BJ (cell line): ENCODE data around the gene ACSS1. TPM values are rescaled to one million over a fixed set of nuclear protein-coding genes. Genes with fewer than 3 reads are reported as not detected.

ENCODE experiments used
- CTCF ChIA-PET: fragments of 350-600 bp; formaldehyde crosslinking; extraction: SDS; loops from one replicate; lab custom pipeline; 2021; ENCODE audit warnings: antibody characterized with exemption, inconsistent platforms; lab: Yijun Ruan, JAX
- POLR2A ChIA-PET: fragments of 300-600 bp; sonication (Branson Sonifier 250); formaldehyde crosslinking; extraction: SDS; loops from one replicate; lab custom pipeline; 2021; ENCODE audit warnings: antibody characterized with exemption; lab: Charles Lee
- DNase-seq: peaks from one replicate; pipeline ENCODE4 v3.0.0-alpha.2; 2011; ENCODE audit warnings: low read depth
- H3K27me3 ChIP-seq: 2 replicates; pipeline ENCODE4 v1.6.0; 2011; ENCODE audit warnings: low read length; ENCODE audit not compliant: control insufficient read depth, insufficient read depth
- H3K36me3 ChIP-seq: 2 replicates; pipeline ENCODE4 v1.5.1; 2011; ENCODE audit warnings: low read length; ENCODE audit not compliant: control insufficient read depth, insufficient read depth
- H3K4me3 ChIP-seq: 2 replicates; pipeline ENCODE4 v1.5.1; 2011; ENCODE audit warnings: low read depth, mild to moderate bottlenecking, control low read depth, low read length
- polyA plus RNA-seq: library from polyadenylated mRNA; depleted of rRNA; stranded (reverse); fragments of >200 nt; gene quantifications from 2 replicates; pipeline ENCODE4 v1.2.3, GENCODE V29; 2011
- TF ChIP-seq, protein P1 (sequence below): IDR thresholded peaks from 2 replicates; pipeline ENCODE4 v1.5.1; 2011; ENCODE audit warnings: low read depth, mild to moderate bottlenecking, control low read depth, inconsistent platforms, low read length, moderate library complexity; ENCODE audit not compliant: insufficient read depth

ACSS1 gene
- polyA plus RNA-seq, 1 experiment, result 6.3 TPM

DNA sequence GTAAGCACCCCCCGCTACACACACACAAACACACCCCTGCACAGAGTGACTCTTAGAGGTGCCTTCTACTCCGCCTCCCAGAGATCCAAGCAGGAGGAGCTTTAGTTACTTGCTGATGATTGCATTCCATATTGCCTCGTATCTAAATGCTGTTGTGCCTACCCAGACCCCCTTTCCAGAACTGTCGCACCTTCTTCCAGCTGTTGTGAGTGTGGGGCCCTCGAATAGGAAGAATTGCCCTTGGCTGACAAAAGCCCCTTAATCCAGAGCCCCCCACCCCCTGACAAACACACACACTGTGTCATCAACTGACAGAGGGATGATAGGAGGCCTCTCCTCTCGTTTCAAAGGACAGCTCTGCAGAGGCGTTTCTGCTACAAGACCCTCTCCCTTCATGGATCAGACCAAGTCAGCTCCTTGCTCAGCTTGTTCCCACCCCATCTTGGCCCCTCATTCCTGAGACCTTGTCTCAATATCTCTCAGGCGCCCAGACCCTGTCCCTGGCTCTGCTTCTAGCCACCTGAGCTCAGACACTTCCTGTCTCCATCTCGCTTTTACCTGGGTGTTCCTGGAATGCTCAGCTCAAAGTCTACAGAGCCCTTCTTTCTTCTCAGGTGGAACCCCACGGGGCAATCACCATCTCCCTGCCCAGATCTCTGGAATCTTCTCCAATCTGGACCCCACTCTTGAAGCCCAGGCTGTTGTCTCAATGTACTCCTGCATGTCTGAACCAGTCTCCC, 28.0 kb upstream of the ACSS1 start:
- Histone ChIP-seq H3K36me3 (no peaks in the 10 kb centered on the region), H3K27me3 (peaks cover 50% of the 10 kb centered on the region), H3K4me3 (no peak overlapping the region)
- DNase-seq, result no peak
- TF ChIP-seq, protein P1, sequence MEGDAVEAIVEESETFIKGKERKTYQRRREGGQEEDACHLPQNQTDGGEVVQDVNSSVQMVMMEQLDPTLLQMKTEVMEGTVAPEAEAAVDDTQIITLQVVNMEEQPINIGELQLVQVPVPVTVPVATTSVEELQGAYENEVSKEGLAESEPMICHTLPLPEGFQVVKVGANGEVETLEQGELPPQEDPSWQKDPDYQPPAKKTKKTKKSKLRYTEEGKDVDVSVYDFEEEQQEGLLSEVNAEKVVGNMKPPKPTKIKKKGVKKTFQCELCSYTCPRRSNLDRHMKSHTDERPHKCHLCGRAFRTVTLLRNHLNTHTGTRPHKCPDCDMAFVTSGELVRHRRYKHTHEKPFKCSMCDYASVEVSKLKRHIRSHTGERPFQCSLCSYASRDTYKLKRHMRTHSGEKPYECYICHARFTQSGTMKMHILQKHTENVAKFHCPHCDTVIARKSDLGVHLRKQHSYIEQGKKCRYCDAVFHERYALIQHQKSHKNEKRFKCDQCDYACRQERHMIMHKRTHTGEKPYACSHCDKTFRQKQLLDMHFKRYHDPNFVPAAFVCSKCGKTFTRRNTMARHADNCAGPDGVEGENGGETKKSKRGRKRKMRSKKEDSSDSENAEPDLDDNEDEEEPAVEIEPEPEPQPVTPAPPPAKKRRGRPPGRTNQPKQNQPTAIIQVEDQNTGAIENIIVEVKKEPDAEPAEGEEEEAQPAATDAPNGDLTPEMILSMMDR, result no peak
- POLR2A ChIA-PET, result no interaction called here
- CTCF ChIA-PET, result interaction anchor here (0.7 to 2.9 kb wide), 3 partner anchors 9 to 313 kb away, joined by 3 to 12 read pairs (median 3); no protein-coding TSS in a partner anchor

DNA sequence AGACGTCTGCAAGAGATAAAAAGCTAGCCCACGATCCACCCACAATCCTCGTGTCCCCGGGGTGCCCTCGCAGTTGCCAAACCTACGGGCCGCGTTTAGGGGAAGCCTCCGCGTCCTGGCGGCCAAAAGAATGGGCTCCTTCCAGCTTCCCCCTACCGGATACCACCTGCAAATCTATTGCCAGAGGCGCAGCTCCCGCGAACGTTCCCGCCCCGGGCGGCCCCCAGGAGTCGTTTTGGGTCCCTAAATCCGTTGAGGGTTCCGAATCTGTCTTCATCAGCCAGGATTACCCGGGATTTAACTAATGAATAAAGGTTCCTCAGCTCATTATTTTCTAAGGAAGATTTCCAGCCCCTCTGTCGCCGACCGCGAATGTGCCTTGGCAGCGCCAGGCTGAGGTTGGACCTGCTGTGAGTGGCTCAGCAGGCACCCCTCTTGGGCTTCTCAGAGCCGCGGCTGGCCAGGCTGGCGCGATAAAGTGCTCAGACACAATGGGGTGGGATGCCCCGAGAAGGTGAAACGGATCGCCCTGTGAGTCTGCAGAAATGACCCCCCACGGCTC, 26.8 kb upstream of the ACSS1 start:
- ChIA-PET POLR2A (no interaction called here), CTCF (interaction anchor here (1.4 to 2.9 kb wide), 2 partner anchors 102 to 314 kb away, joined by 3 to 12 read pairs; no protein-coding TSS in a partner anchor)
- TF ChIP-seq, protein P1, result no peak
- Histone ChIP-seq H3K27me3 (peaks cover 55% of the 10 kb centered on the region), H3K36me3 (no peaks in the 10 kb centered on the region), H3K4me3 (no peak overlapping the region)
- no peak for DNase-seq

DNA sequence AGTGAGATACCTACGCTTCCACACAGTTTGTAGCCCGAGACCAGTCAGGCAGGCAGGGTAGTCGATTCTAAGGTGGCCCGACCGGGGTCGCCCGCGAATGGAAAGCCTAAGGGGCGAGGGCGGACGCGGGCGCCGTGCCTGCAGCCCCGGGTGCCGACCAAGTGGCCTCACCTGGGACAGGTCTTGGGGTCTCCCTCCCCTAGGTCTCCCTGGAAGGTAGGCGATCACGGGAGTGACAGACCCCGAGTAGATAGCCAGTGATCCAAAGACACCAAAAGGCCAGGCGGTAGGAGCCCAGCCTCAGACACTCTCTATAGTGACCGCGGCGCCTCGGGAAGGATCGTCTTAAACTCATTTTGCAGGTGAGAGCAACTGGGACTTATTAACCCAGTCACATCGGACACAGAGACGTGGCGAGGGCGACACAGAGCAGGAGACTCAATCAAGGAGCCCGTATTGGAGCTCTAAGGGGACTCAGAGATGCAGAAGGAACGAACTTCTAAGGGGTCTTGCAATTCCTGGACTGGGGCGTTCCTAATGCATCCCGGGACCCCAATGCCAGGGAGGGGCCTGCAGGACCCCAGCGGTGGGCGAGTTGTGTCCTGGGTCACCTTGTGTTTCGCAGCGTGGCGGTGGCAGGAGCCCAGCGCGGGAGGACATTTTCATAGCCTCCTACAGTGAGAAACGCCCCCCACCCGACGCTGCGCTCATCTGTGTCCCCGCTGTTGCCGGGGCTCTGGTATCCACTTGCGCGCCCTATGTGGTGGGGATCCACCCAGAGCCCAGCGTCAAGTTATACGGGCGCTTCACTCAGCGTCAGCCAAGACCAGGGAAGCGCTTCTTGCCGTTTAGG, 26.1 kb upstream of the ACSS1 start:
- Histone ChIP-seq H3K4me3 (no peak overlapping the region), H3K36me3 (no peaks in the 10 kb centered on the region), H3K27me3 (peaks cover 60% of the 10 kb centered on the region)
- TF ChIP-seq, protein P1, result peak; percentile 53
- ChIA-PET CTCF (interaction anchor here (1.2 to 2.9 kb wide), 3 partner anchors 95 to 315 kb away, joined by 3 to 12 read pairs (median 3); no protein-coding TSS in a partner anchor), POLR2A (no interaction called here)
- no peak for DNase-seq

DNA sequence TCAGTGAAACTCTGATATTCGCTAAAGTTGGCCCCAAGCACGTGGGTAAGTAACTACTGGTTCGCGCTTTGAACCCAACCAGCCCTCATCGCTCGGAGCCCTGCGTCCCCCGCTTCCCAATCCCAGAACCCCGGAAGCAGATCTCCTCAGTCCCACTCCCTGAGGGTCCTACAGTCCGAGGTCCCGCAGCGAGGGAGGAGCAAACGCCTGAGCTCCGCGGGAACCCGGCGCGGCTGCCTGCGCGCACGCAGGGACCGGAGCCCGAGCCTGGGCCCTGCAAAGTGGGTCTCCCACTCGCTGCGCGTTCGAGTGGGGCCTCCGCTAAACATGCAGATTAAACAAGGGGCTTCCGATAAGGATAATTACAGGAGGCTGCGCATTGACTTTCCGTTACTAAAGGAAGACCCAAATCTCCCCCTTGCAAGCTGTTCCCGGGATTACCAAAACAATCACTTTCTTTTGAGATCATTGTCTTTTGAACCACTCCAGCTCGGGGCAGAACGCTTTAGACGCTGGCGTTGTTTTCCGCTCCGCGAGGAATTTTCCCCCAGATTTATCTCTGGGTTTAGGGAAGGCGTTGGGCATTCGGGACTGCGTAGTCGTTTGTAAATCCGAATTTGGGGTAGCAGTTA, 25.3 kb upstream of the ACSS1 start:
- H3K4me3 ChIP-seq, result no peak overlapping the region

More for the DNA sequence above, 25.3 kb upstream of the ACSS1 start:
- TF ChIP-seq, protein P1, result no peak
- H3K36me3 ChIP-seq, result no peaks in the 10 kb centered on the region
- no peak for DNase-seq
- ChIA-PET CTCF (interaction anchor here (1.2 to 2.9 kb wide), 4 partner anchors 90 to 315 kb away, joined by 3 to 12 read pairs (median 3); no protein-coding TSS in a partner anchor), POLR2A (no interaction called here)
- H3K27me3 ChIP-seq, result peaks cover 64% of the 10 kb centered on the region
